ENCODE data around the gene RNF5. TPM values are rescaled to one million over a fixed set of nuclear protein-coding genes. Genes with fewer than 3 reads are reported as not detected.
"Not testable (repeated sequence)": the region's sequence is repeated elsewhere in the genome, so short reads cannot be mapped to it uniquely, and the experiment has no call there.

Gene RNF5
- total RNA-seq, 1 donor from 2014 or later: 71.7 TPM

- peak; percentile 97 for DNase-seq
These were observed 2.3 kb upstream of the RNF5 start, which contains the start of gene AGPAT1 for GRCh38 chr6:32175711-32176475. TSS of gene AGPAT1 (minus strand) at chr6:32176084. CDS start at chr6:32171496, 4,588 bp downstream.

GRCh38 chr6:32176476-32177182 is 1.6 kb upstream of the RNF5 start:
- DNase-seq: no peak

- no peak for DNase-seq
These were observed 920 bp upstream of the RNF5 start for GRCh38 chr6:32177183-32177787.

GRCh38 chr6:32178547-32179440 is 589 bp downstream of the RNF5 start:
- no peak for DNase-seq

GRCh38 chr6:32179766-32180405 is 1.7 kb downstream of the RNF5 start:
- DNase-seq: no peak

GRCh38 chr6:32181148-32181702 is 3.0 kb downstream of the RNF5 start:
- DNase-seq: no peak

GRCh38 chr6:32181915-32182529 is 3.8 kb downstream of the RNF5 start:
- no peak for DNase-seq

GRCh38 chr6:32182555-32182981 is 4.4 kb downstream of the RNF5 start:
- no peak for DNase-seq

GRCh38 chr6:32183030-32183429 is 4.8 kb downstream of the RNF5 start:
- DNase-seq: no peak

GRCh38 chr6:32183483-32184083 is 5.4 kb downstream of the RNF5 start:
- no peak for DNase-seq

GRCh38 chr6:32184084-32184640 is 6.0 kb downstream of the RNF5 start, which contains the start of gene AGER:
TSS of gene AGER (minus strand) at chr6:32184253. CDS start at chr6:32184222, 31 bp downstream.
- no peak for DNase-seq

- DNase-seq: not testable (repeated sequence)
These were observed 7.5 kb downstream of the RNF5 start for GRCh38 chr6:32185681-32186131.

- not testable (repeated sequence) for DNase-seq
These were observed 8.1 kb downstream of the RNF5 start for GRCh38 chr6:32186151-32186840.

GRCh38 chr6:32187009-32187709 is 9.0 kb downstream of the RNF5 start:
- no peak for DNase-seq

- DNase-seq: not testable (repeated sequence)
These were observed 9.6 kb downstream of the RNF5 start for GRCh38 chr6:32187725-32188380.

GRCh38 chr6:32188381-32189068 is 10.3 kb downstream of the RNF5 start:
- no peak for DNase-seq

- DNase-seq: no peak
These were observed 11.0 kb downstream of the RNF5 start for GRCh38 chr6:32189069-32189741.
